WERI-Rb-1 (cell line): ENCODE measurements around the gene C7orf33.

Experiments
- DNase-seq: peaks from one replicate; pipeline ENCODE4 v3.0.0-alpha.2; 2020
- H3K27ac ChIP-seq: fragments of 250-450 bp; sonication (Bioruptor Pico); 2 replicates; pipeline ENCODE4 v1.5.1; 2020; ENCODE audit warnings: mild to moderate bottlenecking, moderate library complexity
- H3K27me3 ChIP-seq: fragments of 250-450 bp; sonication (Bioruptor Pico); 2 replicates; pipeline ENCODE4 v1.5.1; 2021; ENCODE audit warnings: mild to moderate bottlenecking, low read depth, moderate library complexity; ENCODE audit not compliant: insufficient read depth, severe bottlenecking
- H3K36me3 ChIP-seq: fragments of 250-450 bp; sonication (Bioruptor Pico); 2 replicates; pipeline ENCODE4 v1.5.1; 2020; ENCODE audit warnings: mild to moderate bottlenecking, moderate library complexity
- H3K4me3 ChIP-seq: 2 replicates; pipeline ENCODE4 v1.5.1; 2011; ENCODE audit warnings: low read depth, mild to moderate bottlenecking, control low read depth, low read length
- H3K9me3 ChIP-seq: fragments of 250-450 bp; sonication (Bioruptor Pico); 2 replicates; pipeline ENCODE4 v1.5.1; 2021; ENCODE audit warnings: mild to moderate bottlenecking, moderate library complexity; ENCODE audit not compliant: severe bottlenecking
- TF ChIP-seq, protein P1 (sequence below): IDR thresholded peaks from 2 replicates; pipeline ENCODE4 v1.5.1; 2011; ENCODE audit warnings: low read depth, mild to moderate bottlenecking, control low read depth, inconsistent platforms, low read length

Gene C7orf33

DNA sequence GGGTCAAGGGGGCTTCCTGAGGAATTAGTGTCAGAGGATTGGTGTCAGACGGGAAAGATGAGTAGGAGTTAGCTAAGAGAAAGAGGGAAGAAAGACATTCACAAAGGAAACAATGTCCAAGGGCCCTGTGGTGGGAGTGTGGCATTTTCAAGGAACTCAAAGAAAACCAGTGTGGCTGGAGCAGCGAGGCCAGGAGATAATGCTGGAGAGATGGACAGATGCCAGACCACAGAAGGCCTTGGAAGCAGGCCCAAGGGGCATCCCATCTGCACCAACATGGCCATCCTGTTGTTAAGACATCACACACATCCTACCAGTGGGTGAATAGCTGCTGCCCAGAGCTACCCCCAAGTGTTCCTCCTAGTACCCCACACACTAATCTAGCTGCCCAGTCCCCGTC is 72.1 kb downstream of the C7orf33 start:
- no peak for DNase-seq
- TF ChIP-seq, protein P1, sequence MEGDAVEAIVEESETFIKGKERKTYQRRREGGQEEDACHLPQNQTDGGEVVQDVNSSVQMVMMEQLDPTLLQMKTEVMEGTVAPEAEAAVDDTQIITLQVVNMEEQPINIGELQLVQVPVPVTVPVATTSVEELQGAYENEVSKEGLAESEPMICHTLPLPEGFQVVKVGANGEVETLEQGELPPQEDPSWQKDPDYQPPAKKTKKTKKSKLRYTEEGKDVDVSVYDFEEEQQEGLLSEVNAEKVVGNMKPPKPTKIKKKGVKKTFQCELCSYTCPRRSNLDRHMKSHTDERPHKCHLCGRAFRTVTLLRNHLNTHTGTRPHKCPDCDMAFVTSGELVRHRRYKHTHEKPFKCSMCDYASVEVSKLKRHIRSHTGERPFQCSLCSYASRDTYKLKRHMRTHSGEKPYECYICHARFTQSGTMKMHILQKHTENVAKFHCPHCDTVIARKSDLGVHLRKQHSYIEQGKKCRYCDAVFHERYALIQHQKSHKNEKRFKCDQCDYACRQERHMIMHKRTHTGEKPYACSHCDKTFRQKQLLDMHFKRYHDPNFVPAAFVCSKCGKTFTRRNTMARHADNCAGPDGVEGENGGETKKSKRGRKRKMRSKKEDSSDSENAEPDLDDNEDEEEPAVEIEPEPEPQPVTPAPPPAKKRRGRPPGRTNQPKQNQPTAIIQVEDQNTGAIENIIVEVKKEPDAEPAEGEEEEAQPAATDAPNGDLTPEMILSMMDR: no peak

DNA sequence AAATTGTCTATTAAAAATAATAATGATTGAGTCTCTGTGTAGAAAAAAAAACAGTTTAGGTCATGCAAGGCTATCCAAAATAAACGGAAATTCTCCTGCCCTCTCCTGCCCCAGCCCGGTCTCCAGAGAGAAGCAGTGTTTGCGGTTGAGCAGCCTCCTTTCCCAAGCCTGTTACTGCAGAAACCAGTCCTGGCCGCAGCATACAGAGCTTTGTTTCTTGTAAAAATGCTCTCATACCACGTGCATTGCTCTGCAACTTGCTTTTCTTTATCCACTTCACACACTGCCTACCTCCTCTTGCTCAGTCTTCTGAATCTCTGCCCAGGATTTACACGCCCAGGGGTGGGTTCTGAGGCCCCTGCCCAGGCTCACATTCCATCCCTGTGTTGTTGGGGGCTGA is 73.8 kb downstream of the C7orf33 start:
- H3K27me3 ChIP-seq: no peaks in the 10 kb centered on the region
- peaks cover 3% of the 10 kb centered on the region for H3K9me3 ChIP-seq
- H3K4me3 ChIP-seq: no peak overlapping the region
- TF ChIP-seq, protein P1: no peak
- DNase-seq: no peak
- no peaks in the 10 kb centered on the region for H3K36me3 ChIP-seq
- H3K27ac ChIP-seq: no peak overlapping the region

More for the DNA sequence above, 72.1 kb downstream of the C7orf33 start:
- Histone ChIP-seq H3K36me3 (no peaks in the 10 kb centered on the region), H3K27ac (no peak overlapping the region), H3K9me3 (peaks cover 3% of the 10 kb centered on the region), H3K4me3 (no peak overlapping the region), H3K27me3 (no peaks in the 10 kb centered on the region)

DNA sequence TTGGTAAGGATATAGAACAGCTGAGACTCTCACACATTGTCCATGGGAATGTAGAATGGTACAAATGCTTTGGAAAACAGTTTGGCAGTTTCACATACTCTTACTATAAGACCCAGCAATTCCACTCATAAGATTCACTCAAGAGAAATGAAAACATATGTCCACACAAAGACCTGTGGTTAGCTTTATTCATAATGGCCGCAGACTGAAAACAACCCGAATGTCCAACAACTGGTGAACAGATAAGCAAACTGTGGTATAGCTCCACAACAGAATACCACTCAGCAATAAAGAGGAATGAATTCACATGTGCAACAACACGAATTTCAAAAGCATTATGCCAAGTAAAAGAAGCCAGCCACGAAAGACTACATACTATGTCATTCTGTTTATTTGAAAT is 74.7 kb downstream of the C7orf33 start:
- Histone ChIP-seq H3K27me3 (no peaks in the 10 kb centered on the region), H3K36me3 (no peaks in the 10 kb centered on the region), H3K9me3 (peaks cover 3% of the 10 kb centered on the region), H3K27ac (no peak overlapping the region), H3K4me3 (no peak overlapping the region)
- no peak for DNase-seq
- TF ChIP-seq, protein P1: no peak
